ENCODE data around the gene VPS13C. TPM values are rescaled to one million over a fixed set of nuclear protein-coding genes. Genes with fewer than 3 reads are reported as not detected.

The VPS13C gene
- total RNA-seq, 4 donors from 2014 or later, result 29.0 to 38.2 (median 36.1) TPM

DNA sequence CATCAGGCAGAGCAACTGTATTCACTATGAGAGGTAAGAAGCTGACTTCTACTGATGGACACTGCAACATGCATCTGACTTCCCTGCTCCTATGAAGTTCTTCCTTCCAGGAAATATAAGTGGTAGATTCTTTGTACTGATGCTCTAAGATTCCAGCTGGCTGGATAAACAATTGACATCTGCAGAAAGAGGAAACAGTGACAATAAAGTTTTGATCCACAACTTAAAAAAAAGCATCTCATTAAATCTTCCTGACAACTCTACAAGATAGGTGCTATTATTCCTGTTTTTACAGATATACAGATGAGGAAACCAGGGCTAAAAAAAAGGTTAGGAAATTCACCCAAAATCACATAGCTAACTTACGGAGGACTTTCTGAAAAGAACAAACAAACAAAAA, 142.8 kb downstream of the VPS13C start:
- WGBS, 2 donors, result 90 to 94% methylated on average over 1 of the region's 1 CpG
- TF ChIP-seq POLR2A (IDR thresholded peaks at IDR 0.05), result no peak
- TF ChIP-seq, protein P1, sequence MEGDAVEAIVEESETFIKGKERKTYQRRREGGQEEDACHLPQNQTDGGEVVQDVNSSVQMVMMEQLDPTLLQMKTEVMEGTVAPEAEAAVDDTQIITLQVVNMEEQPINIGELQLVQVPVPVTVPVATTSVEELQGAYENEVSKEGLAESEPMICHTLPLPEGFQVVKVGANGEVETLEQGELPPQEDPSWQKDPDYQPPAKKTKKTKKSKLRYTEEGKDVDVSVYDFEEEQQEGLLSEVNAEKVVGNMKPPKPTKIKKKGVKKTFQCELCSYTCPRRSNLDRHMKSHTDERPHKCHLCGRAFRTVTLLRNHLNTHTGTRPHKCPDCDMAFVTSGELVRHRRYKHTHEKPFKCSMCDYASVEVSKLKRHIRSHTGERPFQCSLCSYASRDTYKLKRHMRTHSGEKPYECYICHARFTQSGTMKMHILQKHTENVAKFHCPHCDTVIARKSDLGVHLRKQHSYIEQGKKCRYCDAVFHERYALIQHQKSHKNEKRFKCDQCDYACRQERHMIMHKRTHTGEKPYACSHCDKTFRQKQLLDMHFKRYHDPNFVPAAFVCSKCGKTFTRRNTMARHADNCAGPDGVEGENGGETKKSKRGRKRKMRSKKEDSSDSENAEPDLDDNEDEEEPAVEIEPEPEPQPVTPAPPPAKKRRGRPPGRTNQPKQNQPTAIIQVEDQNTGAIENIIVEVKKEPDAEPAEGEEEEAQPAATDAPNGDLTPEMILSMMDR (IDR thresholded peaks at IDR 0.05), result no peak
- intact Hi-C loops (cut with DNase I; ENCODE audit: low total_unique reads), result no loop called here
- no peak overlapping the region for H3K4me3 ChIP-seq (ENCODE audit: low read depth, poor library complexity, severe bottlenecking)
- DNase-seq (ENCODE audit: low spot score in 2 of 2), result no peak

DNA sequence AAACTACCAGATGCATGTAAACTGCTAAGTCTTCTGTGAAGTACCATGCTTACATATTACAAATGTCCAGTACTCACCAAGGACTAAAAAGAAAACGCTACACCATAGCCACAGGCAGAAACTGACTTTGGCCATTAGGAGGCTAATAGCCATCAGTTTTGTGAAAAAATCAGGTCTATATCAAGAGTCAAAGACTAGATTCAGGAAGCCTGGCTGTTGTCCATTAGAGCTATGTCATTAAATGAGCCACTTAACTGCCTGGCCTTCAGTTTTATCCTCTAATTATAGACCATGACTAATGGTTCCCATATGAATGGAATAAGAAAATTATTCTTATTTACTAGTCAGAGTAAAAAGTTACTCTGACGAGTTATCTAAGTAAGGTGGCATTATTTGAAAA, 144.1 kb downstream of the VPS13C start:
- intact Hi-C loops (cut with DNase I; ENCODE audit: low total_unique reads), result no loop called here
- 67 to 70% methylated on average over 2 of the region's 2 CpGs for WGBS, 2 donors
- DNase-seq (ENCODE audit: low spot score in 2 of 2), result no peak
- TF ChIP-seq POLR2A (IDR thresholded peaks at IDR 0.05), result no peak
- TF ChIP-seq, protein P1 (IDR thresholded peaks at IDR 0.05), result no peak
- no peak overlapping the region for H3K4me3 ChIP-seq (ENCODE audit: low read depth, poor library complexity, severe bottlenecking)

DNA sequence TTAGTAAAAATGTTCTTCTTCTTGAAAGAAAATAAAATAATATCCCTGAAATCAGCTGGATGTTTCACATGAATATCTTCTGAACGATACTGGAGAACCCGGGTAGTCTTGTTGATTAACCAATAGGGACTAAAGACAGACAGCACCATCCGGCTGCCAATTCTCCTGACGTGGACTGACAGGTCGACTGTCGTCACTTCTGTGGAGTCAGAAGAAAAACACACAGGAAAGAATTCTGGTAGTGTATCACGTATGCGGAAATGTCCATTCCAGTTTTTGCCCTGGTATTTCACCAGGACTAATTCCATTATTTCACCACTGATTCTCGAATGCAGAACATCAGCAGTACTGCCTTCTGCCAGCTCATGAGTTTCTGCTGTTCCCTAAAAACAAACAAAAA, 144.6 kb downstream of the VPS13C start:
- WGBS, 2 donors, result 91 to 95% methylated on average over 9 of the region's 9 CpGs
- intact Hi-C loops (cut with DNase I; ENCODE audit: low total_unique reads), result no loop called here
- no peak overlapping the region for H3K4me3 ChIP-seq (ENCODE audit: low read depth, poor library complexity, severe bottlenecking)
- DNase-seq (ENCODE audit: low spot score in 2 of 2), result no peak
- TF ChIP-seq POLR2A (IDR thresholded peaks at IDR 0.05), result no peak
- TF ChIP-seq, protein P1 (IDR thresholded peaks at IDR 0.05), result no peak

DNA sequence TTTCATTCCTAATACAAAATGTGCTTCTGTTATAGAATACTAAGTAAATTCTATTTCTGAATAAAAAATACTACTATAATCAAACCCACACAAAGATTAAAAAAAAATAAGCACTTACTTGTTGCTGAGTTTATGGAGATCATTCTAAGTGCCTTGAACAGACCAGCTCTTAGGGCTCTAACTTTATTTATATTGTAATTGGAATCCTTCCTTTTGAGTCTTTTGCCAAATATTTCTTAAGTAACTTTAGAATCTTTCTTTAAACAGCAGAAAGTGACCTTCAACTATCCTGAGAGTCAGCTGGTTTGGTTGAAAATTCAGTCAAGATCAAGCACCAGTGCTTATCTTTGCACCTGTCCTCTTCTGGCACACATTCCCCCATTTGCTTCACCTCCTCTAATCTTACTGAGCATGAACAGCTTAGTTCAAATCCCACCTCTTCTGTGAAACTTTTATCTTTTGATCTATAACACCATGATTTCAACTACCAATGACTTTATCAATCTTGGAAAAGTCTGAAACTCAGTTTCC, 149.3 kb downstream of the VPS13C start:
- TF ChIP-seq, protein P1 (IDR thresholded peaks at IDR 0.05), result no peak
- no peak for TF ChIP-seq POLR2A (IDR thresholded peaks at IDR 0.05)
- DNase-seq (ENCODE audit: low spot score in 2 of 2), result no peak
- intact Hi-C loops (cut with DNase I; ENCODE audit: low total_unique reads), result no loop called here
- H3K4me3 ChIP-seq (ENCODE audit: low read depth, poor library complexity, severe bottlenecking), result no peak overlapping the region

DNA sequence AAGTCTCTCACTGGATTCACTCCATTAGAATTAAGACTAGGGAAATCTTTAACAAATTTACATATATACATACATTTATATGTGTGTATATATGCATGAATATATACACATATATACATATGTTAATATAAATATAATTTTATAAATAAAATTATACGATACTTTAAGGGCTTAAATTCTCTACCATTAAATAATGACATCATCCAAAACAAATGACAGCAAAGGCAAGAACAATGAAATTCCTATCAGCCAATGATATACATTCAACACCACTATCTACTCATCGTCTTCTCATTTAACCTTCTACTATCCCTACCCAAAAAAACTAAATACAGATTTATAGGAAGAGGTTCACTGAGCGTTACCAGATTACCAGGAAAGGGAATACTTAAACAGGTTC, 152.0 kb downstream of the VPS13C start:
- 96 to 99% methylated on average over 3 of the region's 3 CpGs for WGBS, 2 donors
- TF ChIP-seq, protein P1 (IDR thresholded peaks at IDR 0.05), result no peak
- TF ChIP-seq POLR2A (IDR thresholded peaks at IDR 0.05), result no peak
- DNase-seq (ENCODE audit: low spot score in 2 of 2), result no peak
- no peak overlapping the region for H3K4me3 ChIP-seq (ENCODE audit: low read depth, poor library complexity, severe bottlenecking)
- intact Hi-C loops (cut with DNase I; ENCODE audit: low total_unique reads), result no loop called here

DNA sequence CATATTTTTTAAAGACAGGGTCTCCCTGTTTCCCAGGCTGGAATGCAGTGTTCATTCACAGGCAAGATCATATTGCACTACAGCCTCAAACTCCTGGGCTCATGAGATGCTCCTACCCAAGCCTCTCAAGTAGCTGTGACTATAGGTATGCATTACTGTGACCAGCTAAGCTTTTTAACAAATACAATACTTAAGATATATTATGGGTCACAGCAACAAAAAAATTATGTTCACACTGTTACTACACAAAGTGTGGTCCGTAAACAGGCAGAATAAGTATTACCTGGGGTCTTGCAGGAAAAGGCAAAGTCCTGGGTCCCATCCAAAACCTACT, 152.5 kb downstream of the VPS13C start:
- no peak overlapping the region for H3K4me3 ChIP-seq (ENCODE audit: low read depth, poor library complexity, severe bottlenecking)
- DNase-seq (ENCODE audit: low spot score in 2 of 2), result no peak
- 97 to 100% methylated on average over 1 of the region's 1 CpG for WGBS, 2 donors
- intact Hi-C loops (cut with DNase I; ENCODE audit: low total_unique reads), result no loop called here
- no peak for TF ChIP-seq POLR2A (IDR thresholded peaks at IDR 0.05)
- TF ChIP-seq, protein P1 (IDR thresholded peaks at IDR 0.05), result no peak
